ENCODE measurements around the gene LMBR1L.

The LMBR1L gene

GRCh38 chr12:49051373-49051764 is 59.3 kb downstream of the LMBR1L start:
- no peak for DNase-seq

DNA sequence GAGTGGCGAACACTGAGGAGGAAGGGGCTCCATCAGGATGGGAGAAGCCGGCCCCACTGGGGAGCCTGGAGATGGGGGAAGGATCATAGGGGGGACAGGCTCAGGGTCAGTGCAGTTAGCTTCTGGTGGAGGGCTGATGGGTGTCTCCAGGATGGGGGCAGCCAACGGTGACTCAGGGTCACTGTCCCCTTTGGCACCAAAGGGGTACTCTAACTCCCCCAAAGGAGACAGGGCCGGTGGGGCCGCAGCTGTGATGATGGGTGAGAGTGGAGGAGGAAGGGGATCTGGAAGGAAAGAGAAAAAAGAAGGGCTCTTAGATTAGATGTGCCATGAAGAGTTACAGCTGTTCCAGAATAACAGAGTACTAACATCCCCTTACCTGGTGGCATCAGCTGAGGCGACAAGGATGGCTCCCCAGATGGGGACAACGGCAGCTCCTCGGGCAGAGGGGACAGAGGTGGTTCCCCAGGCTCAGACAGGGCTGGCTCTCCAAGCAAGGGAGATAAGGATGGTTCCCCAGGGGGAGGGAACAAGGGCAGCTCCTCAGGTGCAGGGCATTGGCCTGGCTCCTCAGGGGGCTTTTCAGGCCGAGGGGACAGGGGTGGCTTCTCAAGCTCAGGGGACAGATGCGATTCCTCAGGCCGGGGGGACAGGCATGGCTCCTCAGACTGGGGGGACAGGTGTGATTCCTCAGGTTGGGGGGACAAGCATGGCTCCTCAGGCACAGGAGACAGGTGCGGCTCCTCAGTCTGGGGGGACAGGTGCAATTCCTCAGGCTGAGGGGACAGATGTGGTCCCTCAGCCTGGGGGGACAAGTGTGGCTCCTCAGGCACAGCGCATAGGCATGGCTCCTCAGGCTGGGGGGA is 59.9 kb downstream of the LMBR1L start:
- DNase-seq = no peak

GRCh38 chr12:49049566-49050224 is 61.0 kb downstream of the LMBR1L start:
- DNase-seq = no peak

GRCh38 chr12:49048953-49049352 is 61.7 kb downstream of the LMBR1L start:
- no peak for DNase-seq
